ENCODE measurements around the gene LYZL6.

DNA sequence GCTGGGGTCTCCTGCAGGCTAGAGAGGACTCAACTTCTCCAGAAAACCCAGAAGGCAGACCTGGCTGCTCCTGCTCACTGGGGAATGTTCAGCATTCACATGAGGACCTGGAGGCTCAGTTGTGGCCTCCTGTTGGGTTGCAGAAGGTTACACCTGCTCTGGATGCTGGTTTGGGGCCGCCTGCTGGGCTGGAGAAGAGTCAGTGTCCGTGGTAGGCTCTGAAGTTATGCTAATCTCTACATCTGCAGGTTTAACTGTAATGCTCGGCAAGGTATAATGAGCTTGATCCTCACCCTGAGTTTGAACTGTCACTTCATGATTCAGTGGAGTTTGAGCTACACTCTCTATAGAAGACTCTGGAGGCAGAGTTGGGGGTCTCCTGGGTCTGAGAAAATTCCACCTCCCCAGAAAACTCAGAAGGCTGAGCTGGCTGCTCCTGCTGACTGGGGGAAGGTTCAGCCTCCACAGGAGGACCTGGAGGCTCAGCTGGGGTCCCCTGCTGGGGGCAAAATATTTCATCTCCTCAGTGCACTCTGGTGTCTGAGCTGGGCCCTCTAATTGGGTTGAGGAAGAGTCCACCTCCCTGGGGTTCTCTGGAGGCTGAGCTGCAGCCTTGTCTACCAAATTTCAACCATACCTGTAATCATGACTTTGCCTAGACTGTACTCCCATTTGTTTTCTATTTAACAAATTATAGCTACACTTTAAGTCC lies 36.4 kb downstream of the LYZL6 start:
- no peak for TF ChIP-seq POLR2A (IDR thresholded peaks at IDR 0.05; ENCODE audit: low read depth, low read length)
- TF ChIP-seq POLR2AphosphoS5 (IDR thresholded peaks at IDR 0.05; ENCODE audit: low read depth, low read length): no peak

Measured in GM12892 (cell line).